CD4-positive, alpha-beta T cell treated with Interleukin-1 beta for 1 hour (primary cell): ENCODE results near the gene TYROBP.

Source experiments
- DNase-seq, 2 donors: peaks; one replicate each; pipeline ENCODE4 v3.0.0-alpha.2; 2020 to 2022

TYROBP gene

DNA sequence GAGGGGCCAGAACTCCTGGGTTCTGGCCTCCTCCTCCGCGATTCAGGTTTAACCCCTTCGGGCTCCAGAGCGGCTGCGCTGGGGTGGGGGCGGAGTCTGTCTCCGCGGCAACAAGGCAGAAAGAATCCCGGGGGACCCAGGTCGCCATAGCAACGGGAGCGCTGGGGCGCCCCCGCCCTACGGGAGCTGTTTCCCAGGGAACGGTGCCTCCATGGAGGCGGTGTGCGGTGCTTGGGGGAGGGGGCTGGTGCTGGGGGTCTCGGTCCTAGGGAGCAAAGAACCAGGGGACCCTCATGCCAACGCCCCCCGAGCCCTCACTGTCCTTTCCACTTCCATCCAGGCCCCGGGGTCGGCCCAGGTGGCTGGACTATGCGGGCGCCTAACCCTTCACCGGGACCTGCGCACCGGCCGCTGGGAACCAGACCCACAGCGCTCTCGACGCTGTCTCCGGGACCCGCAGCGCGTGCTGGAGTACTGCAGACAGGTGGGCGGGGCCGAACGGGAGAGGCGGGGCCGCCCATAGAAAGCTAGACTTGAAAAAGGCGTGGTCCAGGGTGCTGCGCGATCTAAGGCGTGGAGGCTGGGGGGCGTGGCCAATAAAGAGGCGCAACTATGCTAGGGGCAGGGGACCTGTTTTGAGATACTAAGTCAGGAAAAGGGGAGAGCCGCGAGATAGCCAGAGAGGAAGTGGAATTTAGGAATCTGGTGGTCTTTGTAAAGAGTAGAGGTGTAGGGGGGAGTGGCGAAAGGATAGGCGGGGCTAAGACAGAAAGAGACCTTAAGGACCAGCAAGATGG, 38.6 kb downstream of the TYROBP start:
- DNase-seq: peak; percentile 83 to 88

GRCh38 chr19:35868823-35869326, 39.2 kb downstream of the TYROBP start:
- DNase-seq: no peak

DNA sequence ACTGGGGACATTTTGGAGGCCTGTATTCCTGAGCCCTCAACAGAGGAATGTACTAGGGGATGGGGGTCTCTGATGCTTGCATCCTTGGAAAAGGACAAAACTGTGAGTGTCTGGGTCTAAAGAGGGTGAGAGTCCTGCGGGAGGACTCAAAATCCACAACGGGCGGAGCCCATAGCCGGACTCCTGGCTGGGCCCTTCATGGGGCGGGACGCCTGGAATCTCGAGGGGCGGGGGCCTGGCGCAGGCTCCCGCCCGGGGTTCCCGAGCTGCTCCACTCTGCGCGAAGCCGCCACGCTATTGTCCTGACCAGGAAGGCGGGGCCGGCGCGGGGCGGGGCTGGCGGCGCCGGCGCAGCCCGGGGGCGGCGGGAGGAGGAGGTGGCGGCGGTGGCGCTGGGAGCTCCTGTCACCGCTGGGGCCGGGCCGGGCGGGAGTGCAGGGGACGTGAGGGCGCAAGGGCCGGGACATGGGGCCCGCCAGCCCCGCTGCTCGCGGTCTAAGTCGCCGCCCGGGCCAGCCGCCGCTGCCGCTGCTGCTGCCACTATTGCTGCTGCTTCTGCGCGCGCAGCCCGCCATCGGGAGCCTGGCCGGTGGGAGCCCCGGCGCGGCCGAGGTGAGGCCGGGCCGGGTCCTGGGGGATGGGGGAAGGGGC, 39.8 kb downstream of the TYROBP start, which contains the start of gene APLP1:
Gene APLP1 (plus strand): TSS at position 403 of the 651 bp plus-strand sequence. CDS start 63 bp downstream, at position 466.
- DNase-seq: peak; percentile 59 to 67

GRCh38 chr19:35863018-35863417, 45.1 kb downstream of the TYROBP start:
- no peak for DNase-seq

DNA sequence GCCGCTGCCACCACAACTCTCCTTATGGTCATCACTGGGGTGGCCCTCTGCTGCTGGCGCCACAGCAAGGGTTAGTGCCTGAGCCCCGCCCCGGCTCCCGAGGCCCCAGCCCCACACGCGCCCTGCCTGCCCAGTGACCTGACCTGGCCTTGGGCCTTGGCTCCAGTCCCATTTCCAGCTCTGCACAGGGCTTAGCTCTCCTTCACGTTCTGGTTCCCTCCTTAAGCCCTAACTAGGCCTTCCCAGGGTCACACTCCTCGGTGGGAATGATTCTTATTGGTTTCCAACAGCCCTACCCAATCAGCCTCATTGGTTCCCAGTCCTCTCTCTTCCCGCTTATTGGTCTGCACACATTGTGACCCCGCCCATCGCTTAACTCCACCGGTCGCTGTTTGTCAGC, 45.6 kb downstream of the TYROBP start:
- no peak for DNase-seq

DNA sequence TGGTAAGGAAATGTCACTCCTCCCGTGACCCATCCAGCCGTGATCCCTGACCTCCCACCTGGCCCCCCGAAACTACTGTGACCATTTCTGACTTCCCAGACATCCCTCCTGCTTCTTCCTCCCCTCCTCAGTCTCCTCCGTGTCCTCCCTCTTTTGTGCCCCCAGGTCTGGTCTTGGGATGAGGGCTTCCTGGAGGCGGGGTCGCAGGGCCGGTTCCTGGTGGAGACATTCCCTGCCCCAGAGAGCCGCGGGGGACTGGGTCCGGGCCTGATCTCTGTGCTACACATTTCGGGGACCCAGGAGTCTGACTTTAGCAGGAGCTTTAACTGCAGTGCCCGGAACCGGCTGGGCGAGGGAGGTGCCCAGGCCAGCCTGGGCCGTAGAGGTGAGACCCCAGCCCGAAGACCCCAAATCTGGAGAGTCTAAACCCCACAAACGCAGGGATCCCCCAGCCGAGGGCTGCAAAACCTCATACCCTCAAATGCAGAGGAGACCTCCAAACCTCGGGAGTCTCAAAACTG, 46.4 kb downstream of the TYROBP start:
- DNase-seq: no peak

DNA sequence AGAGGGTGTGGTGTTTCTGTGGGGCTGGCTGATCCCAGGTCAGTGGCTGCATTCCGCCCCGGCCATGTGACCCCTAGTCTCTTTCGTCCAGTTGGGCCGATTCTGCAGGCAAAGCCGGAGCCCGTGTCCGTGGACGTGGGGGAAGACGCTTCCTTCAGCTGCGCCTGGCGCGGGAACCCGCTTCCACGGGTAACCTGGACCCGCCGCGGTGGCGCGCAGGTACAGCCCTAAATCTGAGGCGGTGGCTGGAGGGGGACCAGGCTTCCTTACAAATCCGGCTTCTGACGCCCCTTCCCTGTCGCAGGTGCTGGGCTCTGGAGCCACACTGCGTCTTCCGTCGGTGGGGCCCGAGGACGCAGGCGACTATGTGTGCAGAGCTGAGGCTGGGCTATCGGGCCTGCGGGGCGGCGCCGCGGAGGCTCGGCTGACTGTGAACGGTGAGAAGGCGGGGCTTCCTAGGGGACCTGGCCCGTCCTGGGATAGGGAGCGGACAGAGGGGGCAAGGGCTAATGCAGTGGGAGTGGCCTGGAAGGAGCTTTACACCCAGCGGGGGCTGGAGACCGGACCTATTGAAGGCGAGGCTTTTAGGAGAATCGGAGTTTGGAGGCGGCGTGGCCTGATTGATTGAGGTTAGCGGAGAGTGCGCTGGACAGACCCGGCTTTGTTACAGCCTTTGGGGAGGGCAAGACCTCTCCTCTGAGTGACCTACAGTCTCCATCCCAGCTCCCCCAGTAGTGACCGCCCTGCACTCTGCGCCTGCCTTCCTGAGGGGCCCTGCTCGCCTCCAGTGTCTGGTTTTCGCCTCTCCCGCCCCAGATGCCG, 47.1 kb downstream of the TYROBP start:
- no peak for DNase-seq

- DNase-seq: no peak
These were observed 47.7 kb downstream of the TYROBP start for GRCh38 chr19:35860436-35860817.

GRCh38 chr19:35859414-35859813, 48.7 kb downstream of the TYROBP start:
- DNase-seq: no peak

- DNase-seq: no peak
These were observed 49.8 kb downstream of the TYROBP start for GRCh38 chr19:35858311-35858710.

DNA sequence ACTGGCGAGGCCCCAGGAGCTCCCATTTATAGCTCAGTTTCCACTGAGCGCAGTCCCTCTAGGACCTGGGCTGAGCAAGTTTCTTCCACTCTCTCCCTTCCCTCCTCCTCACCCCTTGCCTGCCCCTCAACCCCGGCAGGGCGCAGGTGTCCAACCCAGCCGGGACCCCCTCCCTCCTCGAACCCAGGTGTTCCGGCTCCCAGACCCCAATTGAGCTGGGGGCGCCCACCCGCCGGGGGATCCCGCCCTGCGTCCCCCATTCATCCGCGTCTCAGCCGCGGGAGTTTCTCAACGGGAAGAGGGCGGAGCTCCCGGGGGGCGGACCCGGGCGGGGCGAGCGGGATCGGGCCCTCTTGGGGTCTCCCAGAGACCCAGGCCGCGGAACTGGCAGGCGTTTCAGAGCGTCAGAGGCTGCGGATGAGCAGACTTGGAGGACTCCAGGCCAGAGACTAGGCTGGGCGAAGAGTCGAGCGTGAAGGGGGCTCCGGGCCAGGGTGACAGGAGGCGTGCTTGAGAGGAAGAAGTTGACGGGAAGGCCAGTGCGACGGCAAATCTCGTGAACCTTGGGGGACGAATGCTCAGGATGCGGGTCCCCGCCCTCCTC, 51.4 kb downstream of the TYROBP start, which contains the start of gene KIRREL2:
Gene KIRREL2 (plus strand): TSS at position 366 of the 604 bp plus-strand sequence. CDS start 209 bp downstream, at position 575.
- peak in 1 of 2 donors; percentile 14 for DNase-seq
